ENCODE measurements around the gene KCNA10.

The KCNA10 gene

GRCh38 chr1:110519125-110519810, at the start of gene KCNA10:
Gene KCNA10 (minus strand): TSS chr1:110519175. CDS start chr1:110518787, 388 bp downstream.
- no peak for DNase-seq

DNA sequence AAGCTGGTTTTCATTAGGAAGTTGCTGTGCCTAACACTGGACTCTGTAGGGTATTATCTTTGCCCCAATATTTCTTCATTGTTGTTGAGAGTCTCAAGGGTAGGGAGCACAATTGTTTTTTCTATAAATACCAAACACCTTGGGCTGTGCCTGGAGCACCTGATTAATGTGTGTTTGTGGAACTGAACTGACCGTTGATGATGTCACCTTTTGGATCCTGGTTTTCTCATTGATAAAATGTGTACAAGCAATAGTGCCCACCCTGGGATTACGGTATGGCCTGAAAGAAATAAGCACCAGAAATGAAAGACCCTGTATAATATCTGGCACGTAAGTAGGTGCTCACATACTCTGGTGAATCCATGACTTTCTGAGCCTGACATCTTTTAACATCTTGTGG, 47.9 kb upstream of the KCNA10 start:
- no peak for DNase-seq

DNA sequence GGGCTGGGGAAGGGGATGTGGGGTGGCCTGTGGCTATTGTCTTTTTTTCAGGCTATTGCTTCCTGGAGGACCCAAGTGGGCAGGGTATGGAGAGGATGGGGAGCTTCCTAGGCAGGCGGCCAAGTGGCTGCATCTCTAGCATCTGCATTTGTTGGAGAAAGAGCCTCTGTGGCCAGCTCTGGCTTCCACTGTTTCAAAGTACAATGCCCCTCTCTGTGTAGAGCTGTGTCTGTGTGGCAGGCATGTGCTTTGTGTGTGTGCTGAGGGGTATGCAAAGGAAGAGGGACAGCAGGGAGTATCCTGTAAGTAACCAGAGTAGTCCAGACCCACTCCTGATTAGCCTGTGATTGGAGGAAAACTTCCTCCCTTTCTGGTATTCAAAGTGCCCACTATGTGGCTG, 46.6 kb upstream of the KCNA10 start:
- DNase-seq: no peak

GRCh38 chr1:110563089-110563488, 44.1 kb upstream of the KCNA10 start:
- no peak for DNase-seq

GRCh38 chr1:110561596-110561995, 42.6 kb upstream of the KCNA10 start:
- DNase-seq: no peak

GRCh38 chr1:110559157-110559556, 40.2 kb upstream of the KCNA10 start:
- no peak for DNase-seq

DNA sequence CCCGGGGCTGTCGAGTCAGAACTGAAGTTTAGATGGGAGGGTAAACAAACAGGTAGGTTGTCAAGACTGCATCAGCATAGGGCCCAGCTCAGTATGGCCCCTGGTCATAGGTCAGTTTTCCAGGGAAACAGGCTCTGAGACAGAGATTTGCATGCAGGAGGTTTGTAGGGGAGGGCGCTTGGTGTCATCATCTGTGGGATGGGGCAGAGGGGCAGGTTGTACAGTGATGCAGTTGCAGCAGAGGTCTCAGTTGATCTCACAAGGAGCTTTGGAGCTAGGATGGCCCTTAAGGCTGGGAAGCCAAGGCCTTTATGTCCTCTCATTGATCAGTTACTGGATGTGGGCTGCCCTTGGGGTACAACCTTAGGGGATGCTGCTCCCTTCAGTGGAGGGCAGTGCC, 38.5 kb upstream of the KCNA10 start:
- no peak for DNase-seq

- no peak for DNase-seq
These were observed 37.5 kb upstream of the KCNA10 start for GRCh38 chr1:110556471-110556807.

DNA sequence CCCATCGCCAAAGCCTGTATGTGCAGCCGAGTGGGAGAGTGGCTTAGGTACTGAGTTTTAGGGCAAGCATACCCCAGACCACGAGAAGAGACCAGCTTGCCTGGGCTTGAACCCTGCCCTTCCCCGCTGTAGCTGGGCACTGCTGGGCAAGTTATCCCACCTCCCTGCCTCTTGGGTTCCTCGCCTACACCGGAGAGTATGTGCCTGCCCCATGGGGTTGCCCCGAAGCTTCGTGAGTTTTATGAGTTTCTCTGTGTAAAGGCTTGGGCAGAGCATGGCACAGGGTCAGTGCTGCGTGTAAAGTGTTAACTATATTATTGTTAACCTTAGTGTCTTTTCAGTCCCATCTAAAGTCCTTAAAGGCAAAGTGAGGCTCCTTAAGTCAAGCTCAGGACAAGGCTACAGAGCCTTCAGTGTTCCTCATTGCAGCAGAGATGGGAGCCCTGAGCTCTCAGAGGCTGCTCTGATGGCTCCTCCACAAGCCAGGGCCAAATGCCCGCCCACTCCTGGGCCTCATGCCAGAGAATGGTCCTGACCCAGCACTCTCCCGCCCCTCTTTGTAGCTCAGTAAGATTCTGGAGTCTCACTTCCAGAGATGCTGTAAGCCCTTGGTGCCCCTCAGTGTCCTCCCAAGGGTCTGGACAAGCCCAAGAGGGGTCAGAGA, 37.0 kb upstream of the KCNA10 start:
- DNase-seq: peak; percentile 17

GRCh38 chr1:110554871-110555801, 36.2 kb upstream of the KCNA10 start:
- no peak for DNase-seq

DNA sequence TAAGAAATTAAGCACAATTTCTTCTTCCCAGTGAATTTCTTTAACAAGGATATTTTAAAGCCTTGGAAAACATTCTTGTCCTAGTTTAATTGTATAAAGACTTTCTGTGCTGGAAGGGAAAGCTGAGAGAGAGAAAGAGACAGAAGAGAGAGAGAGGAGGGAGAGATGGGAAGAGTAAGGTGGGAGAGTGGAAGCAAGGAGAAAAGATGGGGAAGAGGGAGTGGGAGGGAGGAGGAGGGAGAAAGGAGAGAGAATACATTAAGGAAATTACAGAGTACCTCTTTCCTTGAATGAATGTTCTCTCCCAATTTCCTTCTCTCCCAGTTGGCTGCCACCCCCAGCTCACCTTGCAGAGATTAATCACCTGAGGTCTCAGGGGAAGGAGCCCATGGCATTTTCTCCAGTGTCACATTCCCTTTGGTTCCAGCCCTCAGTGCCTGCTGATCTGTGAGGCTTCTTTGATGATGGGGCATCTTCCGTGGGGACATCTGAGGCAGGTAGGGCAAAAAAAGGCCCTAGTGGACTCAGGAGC, 32.4 kb upstream of the KCNA10 start:
- no peak for DNase-seq

- no peak for DNase-seq
These were observed 30.9 kb upstream of the KCNA10 start for GRCh38 chr1:110549831-110550230.

- peak; percentile 23 for DNase-seq
These were observed 29.4 kb upstream of the KCNA10 start for GRCh38 chr1:110548381-110548780.

DNA sequence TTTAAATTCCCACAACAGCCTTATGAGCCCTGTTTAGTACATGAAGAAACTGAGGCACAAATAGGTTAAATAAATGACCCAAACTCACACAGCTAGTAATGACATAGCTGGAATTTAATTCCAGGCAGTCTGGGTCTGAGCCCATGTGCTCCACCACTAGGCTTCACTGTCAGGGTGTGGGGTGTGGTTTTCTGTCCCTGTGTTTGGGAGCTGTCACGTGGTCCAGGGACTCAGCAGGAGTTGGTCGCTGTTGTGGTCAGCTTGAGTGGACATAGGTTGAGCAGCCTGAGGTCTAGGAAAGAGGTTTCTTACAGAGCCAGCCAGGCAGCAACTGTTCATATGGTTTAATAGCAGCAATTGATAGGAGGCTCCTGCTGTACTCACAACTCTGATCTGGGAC, 28.0 kb upstream of the KCNA10 start:
- DNase-seq: no peak

- no peak for DNase-seq
These were observed 26.5 kb upstream of the KCNA10 start for GRCh38 chr1:110545492-110545891.

DNA sequence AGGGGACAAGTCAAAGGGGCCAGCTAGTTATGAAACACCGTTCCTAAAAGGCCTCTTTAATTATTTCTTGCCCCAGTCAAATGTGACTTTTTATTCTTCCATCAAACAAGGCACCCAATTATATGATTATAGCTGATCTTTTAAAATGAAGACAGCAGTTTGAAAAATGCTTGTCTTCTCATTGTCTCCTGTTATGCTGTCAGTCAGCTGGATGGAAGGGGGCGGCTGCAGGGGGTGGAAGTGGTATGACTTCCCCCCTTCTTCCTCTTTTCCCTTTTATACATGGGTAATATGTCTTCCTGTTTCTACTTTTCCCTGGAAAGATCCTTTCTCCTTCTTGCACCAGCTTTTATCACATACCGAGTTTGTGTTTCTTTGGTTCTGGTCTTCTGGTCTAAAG, 25.8 kb upstream of the KCNA10 start:
- no peak for DNase-seq

DNA sequence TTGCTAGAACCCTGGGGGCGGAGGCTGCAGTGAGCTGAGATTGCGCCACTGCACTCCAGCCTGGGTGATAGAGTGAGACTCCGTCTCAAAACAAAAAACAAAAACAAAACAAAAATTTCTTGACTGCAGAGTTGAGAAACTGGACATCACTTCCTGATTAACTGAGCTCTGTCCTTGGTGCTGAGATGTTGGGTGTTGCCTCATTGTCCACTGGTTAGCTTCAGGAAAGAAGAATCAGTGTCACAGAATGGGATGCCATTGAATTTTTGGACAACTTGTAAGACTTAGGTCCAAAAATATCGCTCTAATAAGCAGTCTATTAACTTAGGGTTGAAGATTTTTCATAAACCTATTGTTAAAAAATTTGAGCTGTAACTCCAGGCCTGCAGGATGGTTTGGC, 23.8 kb upstream of the KCNA10 start:
- no peak for DNase-seq

DNA sequence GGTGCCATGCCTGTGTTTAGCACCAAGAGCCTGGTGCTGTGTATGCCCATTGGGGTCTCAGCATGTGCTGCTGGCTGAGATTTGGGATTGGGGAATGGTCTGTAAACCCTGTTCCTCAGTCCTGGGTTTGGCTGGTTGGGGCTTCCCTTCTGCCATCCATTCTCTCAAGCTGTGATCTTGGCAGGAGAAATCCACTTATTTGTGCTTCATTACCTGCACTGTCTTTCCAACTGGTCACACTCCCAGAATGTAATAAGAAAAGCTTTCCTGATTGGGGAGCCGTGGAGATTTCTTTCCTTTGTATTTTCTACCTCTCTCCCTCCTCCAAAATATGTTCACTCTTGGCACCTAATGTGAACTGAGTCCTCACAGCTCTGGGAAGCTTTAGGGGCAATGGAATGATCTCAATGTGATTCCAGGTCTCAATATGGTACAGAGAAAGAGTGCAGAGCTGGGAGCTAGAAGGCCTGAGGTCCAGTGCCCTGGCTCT, 23.0 kb upstream of the KCNA10 start:
- no peak for DNase-seq

DNA sequence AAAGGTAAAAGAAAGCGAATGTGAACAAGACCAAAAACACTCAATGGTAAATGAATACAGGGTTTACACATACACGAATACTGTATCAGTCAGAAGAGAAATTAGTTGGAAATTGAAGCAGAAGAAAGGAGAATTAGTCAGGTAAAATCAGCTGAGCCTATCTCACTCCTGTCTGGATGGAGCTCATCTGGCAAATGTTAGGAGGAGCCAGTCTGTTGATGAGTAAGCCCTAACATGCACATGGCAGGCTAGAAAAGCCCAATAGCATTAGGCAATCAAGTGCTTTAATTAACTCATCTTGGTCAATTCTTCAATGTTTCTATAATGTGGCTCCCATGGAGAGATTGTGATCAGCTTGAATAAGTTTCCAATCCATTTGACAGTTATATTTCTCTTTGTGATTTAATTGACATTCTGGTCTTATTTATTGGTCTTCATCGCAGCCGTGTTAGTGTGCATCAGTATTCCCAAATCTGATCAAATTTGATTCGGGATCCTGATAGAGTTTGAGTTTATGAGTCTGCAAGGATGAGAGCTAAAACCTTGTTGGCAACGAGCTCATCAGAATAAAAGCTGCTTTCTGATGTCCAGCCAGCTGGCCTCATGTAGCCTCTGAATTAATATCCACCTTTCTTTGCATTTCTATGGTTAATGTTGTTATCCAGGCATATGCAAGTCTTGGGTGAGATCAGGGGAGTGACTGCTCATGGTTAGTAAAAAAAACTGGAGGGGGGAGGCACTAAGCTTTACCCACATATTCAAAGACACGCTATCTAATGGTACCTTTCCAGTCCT, 22.1 kb upstream of the KCNA10 start:
- DNase-seq: no peak

GRCh38 chr1:110538921-110539320, 19.9 kb upstream of the KCNA10 start:
- DNase-seq: no peak

DNA sequence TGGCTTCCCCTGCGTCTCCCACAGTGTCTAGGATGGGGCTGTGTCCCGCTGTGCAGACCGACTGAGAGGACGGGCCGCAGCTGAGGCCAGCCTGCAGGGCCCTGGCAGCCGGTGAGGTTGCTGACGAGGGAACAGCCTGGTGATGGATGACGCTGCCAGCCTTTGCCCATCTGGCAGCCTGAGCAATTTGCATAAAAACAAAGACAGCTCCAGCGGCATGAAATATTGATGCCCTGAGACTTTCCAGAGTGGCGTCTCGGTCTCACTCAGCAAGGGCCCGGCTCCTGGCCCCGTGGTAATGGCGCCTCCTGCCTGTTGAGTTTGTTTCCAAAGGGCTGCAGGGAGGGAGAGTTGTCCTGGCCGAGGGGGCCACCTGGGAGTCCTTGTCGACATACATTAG, 19.1 kb upstream of the KCNA10 start:
- peak; percentile 35 for DNase-seq

DNA sequence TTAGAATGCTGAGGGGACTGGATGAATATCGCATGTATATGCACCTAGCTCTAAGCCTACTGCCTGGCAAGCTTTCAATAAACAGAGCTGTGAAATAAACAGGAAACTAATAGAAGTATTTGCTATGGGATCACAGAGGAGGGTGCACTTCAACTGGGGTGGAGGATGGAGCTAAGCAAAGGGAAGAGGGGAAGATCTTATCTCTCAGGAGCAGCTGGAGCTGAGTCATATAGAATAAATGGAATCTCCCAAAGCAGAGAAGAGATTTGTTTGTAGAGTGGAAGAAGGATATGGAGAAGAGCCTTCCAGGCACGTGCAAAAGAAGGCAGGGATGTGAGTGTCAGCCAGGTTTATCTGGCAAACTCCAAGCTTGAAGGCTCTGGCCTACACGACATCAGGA, 17.0 kb upstream of the KCNA10 start:
- DNase-seq: no peak

- peak; percentile 63 for DNase-seq
These were observed 14.3 kb upstream of the KCNA10 start for GRCh38 chr1:110533230-110533629.
